ENCODE data around the gene TRAF2. TPM values are rescaled to one million over a fixed set of nuclear protein-coding genes. Genes with fewer than 3 reads are reported as not detected.
"Not testable (repeated sequence)": the region's sequence is repeated elsewhere in the genome, so short reads cannot be mapped to it uniquely, and the experiment has no call there.

The TRAF2 gene
- total RNA-seq, 4 donors from 2014 or later: 5.0 to 10.8 (median 10.6) TPM

DNA sequence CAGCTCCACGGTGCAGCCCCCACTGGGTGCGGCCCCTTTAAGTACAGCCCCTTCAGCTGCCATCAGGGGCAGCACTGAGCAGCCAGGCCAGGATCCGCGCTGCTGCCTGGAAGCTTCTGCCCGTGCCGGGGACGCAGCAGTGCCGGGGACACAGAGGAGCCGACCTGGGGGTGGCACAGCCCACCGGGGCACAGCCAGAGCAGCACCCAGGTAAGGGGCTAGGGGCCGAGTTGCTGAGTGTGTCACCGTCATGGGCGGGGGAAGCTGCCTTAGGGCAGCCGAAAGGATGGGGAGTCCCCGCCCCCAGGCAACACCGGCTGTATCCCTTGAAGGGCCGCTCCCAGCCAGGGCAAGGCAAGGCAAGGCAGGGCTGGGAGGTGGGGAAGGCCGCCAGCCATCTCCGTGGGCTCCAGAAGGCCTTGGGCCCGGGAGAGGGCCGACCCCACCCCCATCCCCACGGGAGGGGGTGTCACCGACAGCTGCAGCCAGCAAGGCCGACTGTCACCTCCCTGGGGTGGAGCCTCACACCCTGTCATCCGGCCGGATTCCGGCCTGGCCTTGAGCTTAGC is 43.9 kb upstream of the TRAF2 start, which contains the start of gene AJM1:
Gene AJM1 (plus strand): TSS at position 99 of the 569 bp plus-strand sequence. CDS start 1,937 bp downstream, outside the sequence.
- Histone ChIP-seq H3K4me3 (peak within 1 kb of the TSS; percentile 22 to 54 (median 36)), H3K27ac (peak within 1 kb of the TSS in 3 of 4 donors; percentile 25 to 74 (median 65)), H3K4me1 (peaks cover 0 to 71% (median 43%) of the 10 kb centered on the region in 4 donors), H3K36me3 (peaks cover 0 to 36% (median 0%) of the 10 kb centered on the region in 3 donors), H3K27me3 (peaks cover 3 to 36% of the 10 kb centered on the region in 2 donors)
- DNase-seq (ENCODE audit: low spot score in 2 of 2): peak in 1 of 2 donors; percentile 66
- not testable (repeated sequence) for H3K9me3 ChIP-seq
- 0% methylated on average over 4 to 14 of the region's 27 CpGs for WGBS, 2 donors
- TF ChIP-seq EP300 (IDR thresholded peaks at IDR 0.05) (peak in 1 of 2 donors; percentile 32), CTCF (IDR thresholded peaks at IDR 0.05) (peak; percentile 85 to 98 (median 91))

DNA sequence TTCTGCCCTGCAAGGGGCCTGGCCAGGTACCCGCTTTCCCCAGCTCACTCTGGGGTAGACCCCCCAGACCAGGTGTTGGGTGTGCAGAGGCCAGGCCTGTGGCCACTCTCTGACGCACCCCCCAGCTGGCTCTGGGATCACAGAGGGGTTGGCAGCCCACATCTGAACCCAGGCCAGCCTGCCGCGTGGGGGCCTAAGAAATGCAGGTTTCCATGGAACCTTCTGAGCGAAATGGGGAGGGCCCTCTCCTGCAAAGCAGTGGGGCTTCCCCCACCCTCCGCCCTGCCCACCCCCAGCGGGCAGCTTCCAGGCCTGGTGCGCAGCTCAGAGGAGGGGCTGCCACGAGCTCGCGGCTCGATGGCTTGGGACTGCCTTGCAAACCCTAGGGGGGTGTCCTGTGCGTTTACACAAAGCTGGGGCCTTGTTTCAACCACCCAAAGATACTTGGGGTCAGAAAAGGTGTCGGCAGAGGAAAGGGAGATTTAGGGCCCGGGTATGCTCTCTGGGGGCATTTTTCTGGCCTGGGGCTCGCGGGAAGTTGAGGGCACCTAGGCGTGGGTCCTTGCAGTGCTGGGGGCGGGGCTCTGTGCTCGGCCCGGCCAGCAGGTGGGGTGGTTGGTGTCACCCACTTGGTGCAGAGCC is 43.0 kb upstream of the TRAF2 start:
- WGBS, 2 donors: 12 to 16% methylated on average over 7 to 14 of the region's 21 CpGs
- not testable (repeated sequence) for DNase-seq (ENCODE audit: low spot score in 2 of 2); H3K27ac ChIP-seq; H3K9me3 ChIP-seq
- Histone ChIP-seq H3K4me3 (peak overlapping the region in 1 of 4 donors; percentile 54), H3K4me1 (peaks cover 0 to 79% (median 47%) of the 10 kb centered on the region in 4 donors), H3K27me3 (peaks cover 3 to 43% of the 10 kb centered on the region in 2 donors), H3K36me3 (peaks cover 0 to 28% (median 0%) of the 10 kb centered on the region in 3 donors)

DNA sequence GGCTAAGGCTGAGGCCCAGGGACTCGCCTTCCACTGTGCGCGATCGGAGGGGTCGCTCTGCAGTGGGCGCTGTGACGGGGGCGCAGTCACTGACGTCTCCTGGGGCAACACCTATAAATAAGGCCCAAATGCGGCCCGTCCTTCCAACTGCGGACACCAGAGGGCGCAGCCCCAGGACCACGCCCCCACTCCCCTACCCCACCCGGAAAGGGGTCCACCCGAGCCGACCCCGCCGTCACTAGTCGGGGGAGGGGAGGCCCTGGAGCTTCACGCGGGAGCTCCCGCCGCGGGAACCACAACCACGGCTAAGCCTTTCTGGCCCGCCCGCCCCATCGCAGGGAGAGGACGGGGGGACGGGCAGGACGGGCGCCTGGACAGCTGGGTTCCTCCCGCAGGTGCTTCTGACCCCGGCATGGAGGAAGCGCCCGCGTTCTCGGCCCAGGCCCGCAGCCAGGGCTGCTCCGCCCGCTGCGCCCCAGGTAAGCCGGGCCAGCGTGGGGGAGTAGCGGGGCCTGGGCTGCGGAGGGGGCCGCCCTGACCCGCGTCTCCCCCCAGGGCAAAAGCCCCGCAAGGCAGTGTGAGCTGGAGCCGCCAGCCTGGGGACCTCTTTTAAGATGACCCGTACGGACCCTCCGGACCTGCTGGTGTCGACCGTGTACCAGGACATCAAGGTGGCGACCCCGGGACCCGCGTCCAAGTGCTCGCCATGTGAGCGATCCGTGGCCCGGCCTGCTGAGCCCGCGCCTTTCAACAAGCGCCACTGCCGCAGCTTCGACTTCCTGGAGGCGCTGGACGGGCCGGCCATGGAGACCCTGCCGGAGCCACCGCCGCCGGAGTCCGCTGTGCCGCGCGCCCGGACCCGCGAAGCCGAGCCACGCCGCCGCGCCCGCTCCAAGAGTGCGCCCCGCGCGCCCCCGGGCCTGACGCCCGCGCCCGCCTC is 42.2 kb upstream of the TRAF2 start:
- peaks cover 3 to 43% of the 10 kb centered on the region in 2 donors for H3K27me3 ChIP-seq
- peak overlapping the region in 1 of 4 donors; percentile 2 for H3K4me3 ChIP-seq
- peaks cover 0 to 82% (median 48%) of the 10 kb centered on the region in 4 donors for H3K4me1 ChIP-seq
- H3K27ac ChIP-seq, H3K9me3 ChIP-seq: not testable (repeated sequence)
- H3K36me3 ChIP-seq: peaks cover 0 to 20% (median 0%) of the 10 kb centered on the region in 3 donors
- TF ChIP-seq CTCF (IDR thresholded peaks at IDR 0.05): peak; percentile 58 to 82 (median 75)
- WGBS, 2 donors: 3 to 6% methylated on average over 33 to 40 of the region's 99 CpGs
- DNase-seq (ENCODE audit: low spot score in 2 of 2): peak in 1 of 2 donors; percentile 51

DNA sequence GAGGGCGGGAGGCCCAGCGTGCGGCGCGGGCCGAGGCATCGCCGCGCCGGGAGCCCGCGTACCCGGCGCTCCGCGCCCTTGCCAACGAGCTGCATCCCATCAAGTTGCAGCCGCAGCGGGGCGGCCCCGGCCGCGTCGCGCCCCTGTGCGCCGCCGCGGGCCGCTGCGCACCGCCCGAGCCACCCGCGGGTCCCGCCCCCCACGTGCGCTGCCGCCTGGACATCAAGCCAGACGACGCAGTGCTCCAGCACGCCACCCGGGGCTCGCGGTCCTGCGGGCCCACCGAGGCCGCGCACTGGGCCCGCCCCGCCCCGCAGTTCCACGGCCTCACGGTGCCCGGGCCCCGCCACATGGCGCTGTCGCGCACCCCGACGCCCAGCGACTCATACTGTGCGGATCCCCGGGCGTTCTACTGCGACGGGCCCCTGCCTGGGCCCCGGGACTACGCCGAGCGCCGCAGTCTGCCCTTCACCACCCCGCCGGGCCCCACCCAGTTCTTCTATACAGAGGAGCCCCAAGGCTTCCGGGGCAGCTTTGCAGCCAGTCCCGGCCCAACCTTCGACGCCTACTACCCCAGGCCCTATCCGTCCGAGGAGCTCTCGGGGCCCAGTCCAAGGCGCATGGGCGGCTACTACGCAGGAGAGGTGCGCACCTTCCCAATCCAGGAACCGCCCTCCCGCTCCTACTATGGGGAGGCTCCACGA is 41.4 kb upstream of the TRAF2 start:
- Histone ChIP-seq H3K27ac (no peak overlapping the region), H3K9me3 (no peaks in the 10 kb centered on the region), H3K4me1 (peaks cover 0 to 84% (median 51%) of the 10 kb centered on the region in 4 donors), H3K27me3 (peaks cover 3 to 43% of the 10 kb centered on the region in 2 donors), H3K4me3 (no peak overlapping the region), H3K36me3 (peaks cover 0 to 12% (median 0%) of the 10 kb centered on the region in 3 donors)
- no peak for DNase-seq (ENCODE audit: low spot score in 2 of 2)
- WGBS, 2 donors: 27 to 29% methylated on average over 13 to 32 of the region's 88 CpGs
- TF ChIP-seq EP300 (IDR thresholded peaks at IDR 0.05) (no peak), CTCF (IDR thresholded peaks at IDR 0.05) (no peak), POLR2A (IDR thresholded peaks at IDR 0.05) (no peak)

All from tibial nerve (tissue), 4 donors.